Measurements from ENCODE around the gene PNMA5.
"Not testable (repeated sequence)": the region's sequence is repeated elsewhere in the genome, so short reads cannot be mapped to it uniquely, and the experiment has no call there.

PNMA5 gene

DNA sequence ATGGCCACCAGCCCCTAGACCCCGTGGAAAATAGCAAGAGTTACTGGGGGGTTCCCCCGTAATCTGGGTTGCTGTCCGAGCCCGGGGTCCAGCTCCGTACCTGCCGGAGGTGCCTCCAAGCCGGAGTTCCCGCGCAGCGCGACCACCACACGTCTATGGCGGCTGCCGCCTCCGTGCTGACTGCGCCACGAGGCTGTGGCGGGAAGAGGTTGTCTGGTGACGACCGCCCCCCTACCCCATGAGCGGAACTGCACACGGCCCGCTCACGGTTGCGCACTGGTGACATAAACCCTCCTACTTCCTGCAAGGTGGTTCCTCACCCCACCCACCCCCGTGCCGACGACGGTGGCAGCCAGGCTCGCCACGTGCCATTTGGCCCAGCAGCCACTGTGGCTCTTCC, at the start of gene PNMA5:
Gene PNMA5 (minus strand): TSS at position 184 of the 400 bp plus-strand sequence. CDS start 2,518 bp downstream, outside the sequence.
- Histone ChIP-seq H3K36me3 (ENCODE audit: control insufficient read depth, insufficient read depth, low read length) (no peaks in the 10 kb centered on the region), H3K4me3 (replicated peaks; ENCODE audit: low read depth, low read length) (no peak within 1 kb of the TSS), H3K27me3 (replicated peaks; ENCODE audit: control insufficient read depth, insufficient read depth, low read length) (no peaks in the 10 kb centered on the region)
- TF ChIP-seq, protein P1, sequence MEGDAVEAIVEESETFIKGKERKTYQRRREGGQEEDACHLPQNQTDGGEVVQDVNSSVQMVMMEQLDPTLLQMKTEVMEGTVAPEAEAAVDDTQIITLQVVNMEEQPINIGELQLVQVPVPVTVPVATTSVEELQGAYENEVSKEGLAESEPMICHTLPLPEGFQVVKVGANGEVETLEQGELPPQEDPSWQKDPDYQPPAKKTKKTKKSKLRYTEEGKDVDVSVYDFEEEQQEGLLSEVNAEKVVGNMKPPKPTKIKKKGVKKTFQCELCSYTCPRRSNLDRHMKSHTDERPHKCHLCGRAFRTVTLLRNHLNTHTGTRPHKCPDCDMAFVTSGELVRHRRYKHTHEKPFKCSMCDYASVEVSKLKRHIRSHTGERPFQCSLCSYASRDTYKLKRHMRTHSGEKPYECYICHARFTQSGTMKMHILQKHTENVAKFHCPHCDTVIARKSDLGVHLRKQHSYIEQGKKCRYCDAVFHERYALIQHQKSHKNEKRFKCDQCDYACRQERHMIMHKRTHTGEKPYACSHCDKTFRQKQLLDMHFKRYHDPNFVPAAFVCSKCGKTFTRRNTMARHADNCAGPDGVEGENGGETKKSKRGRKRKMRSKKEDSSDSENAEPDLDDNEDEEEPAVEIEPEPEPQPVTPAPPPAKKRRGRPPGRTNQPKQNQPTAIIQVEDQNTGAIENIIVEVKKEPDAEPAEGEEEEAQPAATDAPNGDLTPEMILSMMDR (IDR thresholded peaks at IDR 0.05; ENCODE audit: insufficient read depth, low read length, poor library complexity, severe bottlenecking) = no peak
- peak; percentile 9 for DNase-seq (ENCODE audit: extremely low read depth, insufficient read length)

DNA sequence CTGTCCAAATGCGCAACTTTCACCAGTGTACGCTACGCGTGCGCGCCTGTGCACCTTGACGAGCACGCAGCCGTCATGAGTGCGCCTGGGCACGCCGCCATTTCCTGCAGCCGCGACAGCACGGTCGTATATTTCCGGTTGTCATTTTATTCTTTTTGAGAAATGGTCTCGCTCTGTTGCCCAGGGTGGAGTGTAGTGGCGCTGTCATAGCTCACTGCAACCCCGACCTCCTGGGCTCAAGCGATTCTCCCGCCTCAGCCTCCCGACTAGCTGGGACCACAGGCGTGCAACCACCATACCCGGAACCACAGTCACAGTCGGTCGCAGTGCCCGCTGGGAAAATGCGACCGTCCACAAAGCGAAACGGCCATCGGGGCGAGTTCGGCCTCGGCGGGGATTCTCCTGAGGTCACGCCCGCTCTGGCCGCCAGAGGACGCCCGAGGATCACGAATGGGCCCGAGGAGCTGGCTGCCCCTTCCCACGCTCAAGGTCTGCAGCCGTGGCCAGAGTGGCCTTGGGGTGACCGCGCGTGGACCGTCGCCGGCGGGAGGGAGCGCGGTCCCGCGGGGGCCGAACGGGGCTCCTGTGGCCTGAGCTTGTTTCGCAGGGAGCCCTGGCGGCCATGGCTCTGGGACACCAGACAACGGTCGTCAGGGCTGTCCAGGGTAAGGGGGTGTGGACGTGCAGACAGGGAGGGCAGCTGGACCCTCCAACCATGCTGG, 38.6 kb upstream of the PNMA5 start:
- TF ChIP-seq, protein P1 (IDR thresholded peaks at IDR 0.05; ENCODE audit: insufficient read depth, low read length, poor library complexity, severe bottlenecking) = peak; percentile 80
- Histone ChIP-seq H3K36me3 (ENCODE audit: control insufficient read depth, insufficient read depth, low read length) (no peaks in the 10 kb centered on the region), H3K27me3 (replicated peaks; ENCODE audit: control insufficient read depth, insufficient read depth, low read length) (no peaks in the 10 kb centered on the region), H3K4me3 (replicated peaks; ENCODE audit: low read depth, low read length) (peak overlapping the region; percentile 51)
- DNase-seq (ENCODE audit: extremely low read depth, insufficient read length) = peak; percentile 65

DNA sequence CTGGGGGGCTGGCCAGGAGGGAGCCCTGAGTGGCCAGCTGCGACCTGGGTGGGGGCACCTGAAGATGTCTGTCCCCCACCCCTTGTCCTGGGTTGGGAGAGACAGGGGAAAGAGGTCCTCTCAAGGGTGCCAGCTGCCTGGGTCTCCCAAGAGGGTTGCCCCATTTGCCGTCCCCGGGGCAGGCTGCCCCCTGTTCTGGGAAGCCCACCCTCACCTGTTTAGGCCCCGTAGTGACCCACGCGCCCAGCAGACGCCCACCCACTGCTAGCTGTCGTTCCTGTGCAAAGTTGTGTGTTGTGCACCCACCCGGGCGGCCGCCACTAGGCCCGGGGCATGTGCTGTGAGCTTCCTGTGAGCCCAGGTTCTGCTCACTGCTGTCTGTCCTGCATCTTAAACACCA, 36.9 kb upstream of the PNMA5 start:
- H3K4me3 ChIP-seq (replicated peaks; ENCODE audit: low read depth, low read length) = no peak overlapping the region
- DNase-seq (ENCODE audit: extremely low read depth, insufficient read length) = no peak

DNA sequence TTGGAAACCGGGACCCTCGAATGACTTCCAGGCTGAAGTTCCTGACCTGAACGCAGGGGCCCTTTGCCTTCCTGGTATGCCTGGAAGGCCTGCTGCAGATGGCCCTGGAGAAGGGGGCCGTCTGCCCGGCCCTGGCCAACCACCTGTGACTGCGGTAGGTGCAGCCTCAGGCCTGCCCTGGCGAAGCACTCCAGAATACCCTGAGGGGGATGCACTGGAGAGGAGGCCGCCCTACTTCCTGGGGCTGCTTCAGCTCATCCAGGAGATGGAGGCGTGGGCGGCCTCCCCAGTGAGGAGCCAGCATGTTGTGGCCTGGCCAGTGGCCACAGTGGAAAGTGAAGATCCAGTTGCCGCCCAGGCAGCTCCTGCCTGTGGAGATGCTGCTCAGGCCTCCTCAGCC, 36.0 kb upstream of the PNMA5 start:
- DNase-seq (ENCODE audit: extremely low read depth, insufficient read length) = no peak
- no peak overlapping the region for H3K4me3 ChIP-seq (replicated peaks; ENCODE audit: low read depth, low read length)
- no peaks in the 10 kb centered on the region for H3K36me3 ChIP-seq (ENCODE audit: control insufficient read depth, insufficient read depth, low read length)
- TF ChIP-seq, protein P1 (IDR thresholded peaks at IDR 0.05; ENCODE audit: insufficient read depth, low read length, poor library complexity, severe bottlenecking) = no peak
- H3K27me3 ChIP-seq (replicated peaks; ENCODE audit: control insufficient read depth, insufficient read depth, low read length) = no peaks in the 10 kb centered on the region

More for the DNA sequence above, 36.9 kb upstream of the PNMA5 start:
- Histone ChIP-seq H3K27me3 (replicated peaks; ENCODE audit: control insufficient read depth, insufficient read depth, low read length) (no peaks in the 10 kb centered on the region), H3K36me3 (ENCODE audit: control insufficient read depth, insufficient read depth, low read length) (no peaks in the 10 kb centered on the region)
- TF ChIP-seq, protein P1 (IDR thresholded peaks at IDR 0.05; ENCODE audit: insufficient read depth, low read length, poor library complexity, severe bottlenecking) = no peak

DNA sequence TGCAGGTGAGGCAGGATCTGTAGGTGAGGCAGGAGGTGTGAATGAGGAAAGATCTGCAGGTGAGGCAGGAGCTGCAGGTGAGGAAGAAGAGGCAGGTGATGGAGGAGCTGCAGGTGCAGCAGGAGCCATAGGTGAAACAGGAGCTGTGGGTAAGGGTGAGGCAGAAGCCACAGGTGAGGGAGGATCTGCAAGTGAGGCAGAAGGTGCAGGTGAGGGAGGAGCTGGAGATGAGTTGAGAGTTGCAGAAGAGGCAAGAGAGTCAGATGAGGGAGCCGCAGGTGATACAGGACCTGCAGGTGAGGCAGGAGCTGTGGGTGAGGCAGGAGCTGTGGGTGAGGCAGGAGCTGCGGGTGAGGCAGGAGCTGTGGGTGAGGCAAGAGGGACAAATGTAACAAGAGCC, 35.2 kb upstream of the PNMA5 start:
- no peak overlapping the region for H3K4me3 ChIP-seq (replicated peaks; ENCODE audit: low read depth, low read length)
- TF ChIP-seq, protein P1 (IDR thresholded peaks at IDR 0.05; ENCODE audit: insufficient read depth, low read length, poor library complexity, severe bottlenecking) = no peak
- no peaks in the 10 kb centered on the region for H3K36me3 ChIP-seq (ENCODE audit: control insufficient read depth, insufficient read depth, low read length)
- no peak for DNase-seq (ENCODE audit: extremely low read depth, insufficient read length)
- H3K27me3 ChIP-seq (replicated peaks; ENCODE audit: control insufficient read depth, insufficient read depth, low read length) = no peaks in the 10 kb centered on the region

DNA sequence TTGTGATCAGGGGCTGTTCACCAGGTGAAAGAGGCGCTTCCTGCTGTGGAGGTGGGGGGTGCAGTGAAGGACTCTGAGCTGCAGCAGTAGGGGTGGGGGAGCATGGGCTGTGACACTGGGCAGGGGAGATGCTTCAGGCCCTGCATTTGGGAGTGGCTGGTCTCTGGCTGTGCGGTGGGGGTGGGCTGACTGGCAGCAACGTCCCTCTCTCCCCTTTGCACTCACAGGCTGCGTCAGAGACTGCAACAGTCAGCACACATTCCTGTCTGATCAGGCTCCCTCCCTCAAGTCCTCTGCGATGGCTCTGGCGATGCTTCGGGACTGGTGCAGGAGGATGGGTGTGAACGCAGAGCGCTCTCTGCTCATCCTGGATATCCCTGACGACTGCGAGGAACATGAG, 34.6 kb upstream of the PNMA5 start:
- not testable (repeated sequence) for DNase-seq (ENCODE audit: extremely low read depth, insufficient read length); H3K36me3 ChIP-seq (ENCODE audit: control insufficient read depth, insufficient read depth, low read length); H3K27me3 ChIP-seq (replicated peaks; ENCODE audit: control insufficient read depth, insufficient read depth, low read length); H3K4me3 ChIP-seq (replicated peaks; ENCODE audit: low read depth, low read length)

DNA sequence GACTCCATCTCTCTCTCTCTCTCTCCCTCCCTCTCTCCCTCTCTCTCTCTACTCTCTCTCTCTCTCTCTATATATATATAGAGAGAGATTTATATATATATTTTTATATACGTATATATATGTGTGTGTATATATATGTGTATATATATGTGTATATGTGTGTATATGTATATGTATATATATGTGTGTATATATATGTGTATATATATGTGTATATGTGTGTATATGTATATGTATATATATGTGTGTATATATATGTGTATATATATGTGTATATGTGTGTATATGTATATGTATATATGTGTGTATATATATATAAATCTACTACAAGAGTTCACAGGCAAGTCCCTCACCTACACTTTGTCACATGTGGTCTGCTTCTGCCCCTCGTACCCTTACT, 32.6 kb upstream of the PNMA5 start:
- H3K4me3 ChIP-seq (replicated peaks; ENCODE audit: low read depth, low read length); H3K27me3 ChIP-seq (replicated peaks; ENCODE audit: control insufficient read depth, insufficient read depth, low read length); H3K36me3 ChIP-seq (ENCODE audit: control insufficient read depth, insufficient read depth, low read length); DNase-seq (ENCODE audit: extremely low read depth, insufficient read length): not testable (repeated sequence)

Measured in GM06990 (cell line).